GM23248 (cell line): ENCODE results near the gene ATP6AP1.

Experiments used
- EZH2 ChIP-seq: fragments of 200-600 bp; sonication (generic); IDR thresholded peaks from 2 replicates; pipeline ENCODE4 v1.6.1; 2018; ENCODE audit warnings: antibody characterized with exemption, mild to moderate bottlenecking; ENCODE audit not compliant: insufficient read depth, poor library complexity, severe bottlenecking
- EZH2phosphoT487 ChIP-seq: fragments of 200-600 bp; sonication (generic); IDR thresholded peaks from 2 replicates; pipeline ENCODE4 v1.6.1; 2018; ENCODE audit warnings: antibody characterized with exemption, moderate library complexity, mild to moderate bottlenecking, low read depth; ENCODE audit not compliant: insufficient read depth

DNA sequence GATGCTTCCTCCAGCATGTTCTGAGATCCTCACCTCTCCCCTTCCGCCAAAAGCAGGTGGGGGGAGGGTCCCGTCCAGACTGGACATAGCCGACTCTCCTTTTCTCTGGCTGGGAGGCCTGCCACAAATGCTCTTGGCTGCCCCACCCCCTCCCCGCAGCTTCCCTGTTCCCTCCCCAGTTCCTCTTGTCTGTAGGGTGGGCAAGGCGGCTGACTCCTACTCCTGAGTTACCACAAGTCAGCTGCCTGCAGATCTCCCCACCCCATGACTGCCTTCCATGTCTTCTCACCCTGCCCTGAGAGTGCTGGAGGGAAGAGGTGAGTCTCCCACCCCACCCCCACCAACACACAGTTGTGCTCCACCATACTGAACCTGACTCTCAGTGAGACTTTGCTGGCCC lies 2.9 kb downstream of the ATP6AP1 start:
- TF ChIP-seq EZH2phosphoT487 (no peak), EZH2 (no peak)
